Stromal cell of bone marrow (primary cell): ENCODE data around the gene FAP.

Source experiments
- DNase-seq: peaks from one replicate; pipeline ENCODE4 v3.0.0-alpha.2; 2012; ENCODE audit warnings: low read depth

The FAP gene

DNA sequence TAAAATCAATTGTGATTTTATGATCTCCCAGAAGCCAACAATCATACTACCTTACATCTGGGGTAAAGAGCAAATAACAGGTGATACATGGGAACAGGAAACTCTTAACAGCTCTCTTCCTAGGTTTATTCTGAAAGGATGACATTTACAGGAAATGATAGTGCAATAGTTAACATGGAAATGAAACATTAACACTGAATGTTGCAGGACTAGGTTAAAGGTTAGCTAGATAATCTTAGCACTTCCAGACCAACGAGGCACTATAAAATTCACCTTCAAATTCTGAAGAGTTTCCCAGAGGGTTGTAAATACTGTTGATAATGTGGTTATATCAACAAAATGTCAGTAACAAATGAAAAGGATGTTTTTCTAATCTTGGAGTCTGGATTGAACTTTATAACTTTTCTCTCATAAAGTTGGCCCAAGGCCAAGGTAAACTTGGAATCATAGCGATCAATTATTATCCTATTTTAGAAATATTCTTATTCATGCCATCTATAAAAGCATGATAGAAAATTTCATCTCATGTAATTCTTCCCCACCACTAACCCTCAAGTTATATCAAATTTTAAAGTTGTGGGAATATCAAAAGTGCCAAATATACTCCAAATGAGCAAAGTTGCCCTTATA, 58.3 kb downstream of the FAP start:
- no peak for DNase-seq

DNA sequence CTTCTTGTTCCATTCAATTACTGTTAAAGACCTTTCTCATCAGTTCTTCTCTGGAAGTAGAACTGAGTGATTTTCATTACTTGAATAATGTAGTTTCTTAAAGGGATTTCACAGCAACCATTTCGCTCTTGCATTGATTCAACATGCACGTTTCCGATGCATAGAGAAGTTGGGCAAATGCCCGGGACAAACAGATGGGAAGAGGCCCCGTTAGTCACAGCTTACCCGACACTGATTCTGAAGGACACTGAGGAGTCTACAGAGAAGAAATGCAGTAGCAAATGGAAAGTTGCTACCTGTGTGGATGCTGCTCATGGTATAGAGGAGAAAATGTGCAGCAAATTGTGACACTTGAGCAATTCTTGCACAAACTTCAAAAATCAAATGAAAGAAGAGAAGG, 58.9 kb downstream of the FAP start:
- no peak for DNase-seq

DNA sequence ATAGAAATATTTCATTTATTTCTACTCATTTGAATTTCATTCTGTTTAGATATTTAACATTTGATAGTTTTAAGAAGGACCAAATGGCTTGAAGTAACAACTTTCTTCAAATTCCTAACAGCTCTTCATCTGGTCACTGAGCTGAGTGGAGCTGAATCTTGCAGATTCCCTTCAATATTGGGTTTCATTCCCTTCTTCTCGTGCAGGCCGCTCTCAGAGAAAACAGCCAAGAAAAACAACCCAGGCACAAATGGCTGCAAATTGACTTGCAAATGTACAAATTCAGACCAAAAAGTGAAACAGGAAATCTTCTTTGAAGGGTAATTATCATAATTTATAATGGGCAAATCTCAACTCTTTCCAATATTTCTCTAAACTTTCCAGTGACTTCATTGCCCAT, 60.9 kb downstream of the FAP start:
- DNase-seq, result peak; percentile 38

DNA sequence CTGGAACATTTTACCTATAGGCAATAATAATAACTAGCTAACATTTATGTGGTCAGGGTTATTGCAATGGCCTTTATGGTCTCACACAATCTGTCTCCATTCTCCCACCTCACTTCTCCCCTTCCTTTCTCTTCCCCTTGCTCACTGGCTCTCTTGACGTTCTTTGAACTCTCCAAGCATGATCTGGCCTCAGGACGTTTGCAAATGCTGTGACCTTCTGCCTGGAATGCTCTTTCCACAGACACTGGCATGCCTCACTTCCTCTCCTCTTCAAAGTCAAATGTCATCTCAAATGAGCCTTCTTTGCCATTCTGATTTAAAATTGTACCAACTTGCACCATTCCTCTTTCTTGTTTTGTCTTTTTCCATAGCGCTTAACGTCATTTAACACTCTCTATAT, 65.9 kb downstream of the FAP start:
- no peak for DNase-seq

DNA sequence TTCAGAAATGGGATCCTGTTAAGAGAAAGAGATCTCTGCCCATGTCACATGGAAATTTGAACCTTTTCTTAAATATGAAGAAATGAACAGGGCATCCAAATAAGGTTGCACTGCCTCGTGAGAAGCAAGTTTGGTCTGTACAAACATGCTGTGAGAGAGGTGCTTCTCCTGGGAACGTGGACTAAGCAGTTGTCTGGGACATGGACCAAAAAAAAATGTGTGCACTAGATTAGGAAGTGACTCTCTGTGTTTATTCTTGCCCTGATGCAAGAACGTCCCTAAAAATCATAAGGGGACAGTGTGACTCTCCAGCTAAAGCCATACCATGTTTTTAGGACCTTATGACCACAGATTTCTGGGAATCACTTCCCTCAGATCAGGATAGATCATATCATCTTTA, 67.5 kb downstream of the FAP start:
- DNase-seq, result no peak

DNA sequence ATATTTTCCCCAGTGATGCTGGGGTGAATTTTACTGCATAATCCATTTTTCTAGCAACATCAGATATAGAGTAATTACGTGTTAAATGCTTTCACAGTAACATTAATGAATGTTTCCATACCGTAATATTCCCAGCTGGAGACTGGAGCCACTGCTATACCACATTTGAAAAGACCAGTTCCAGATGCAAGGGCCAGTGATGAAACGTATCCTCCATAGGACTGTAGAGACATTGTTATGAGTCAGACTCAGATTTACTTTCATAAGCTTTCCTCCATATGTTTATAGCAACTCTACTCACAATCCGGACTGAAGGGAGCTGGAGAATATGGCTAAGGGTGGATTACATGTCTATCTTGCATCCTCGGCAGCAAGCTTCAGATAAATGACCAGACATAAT, 68.5 kb downstream of the FAP start:
- DNase-seq, result no peak

DNA sequence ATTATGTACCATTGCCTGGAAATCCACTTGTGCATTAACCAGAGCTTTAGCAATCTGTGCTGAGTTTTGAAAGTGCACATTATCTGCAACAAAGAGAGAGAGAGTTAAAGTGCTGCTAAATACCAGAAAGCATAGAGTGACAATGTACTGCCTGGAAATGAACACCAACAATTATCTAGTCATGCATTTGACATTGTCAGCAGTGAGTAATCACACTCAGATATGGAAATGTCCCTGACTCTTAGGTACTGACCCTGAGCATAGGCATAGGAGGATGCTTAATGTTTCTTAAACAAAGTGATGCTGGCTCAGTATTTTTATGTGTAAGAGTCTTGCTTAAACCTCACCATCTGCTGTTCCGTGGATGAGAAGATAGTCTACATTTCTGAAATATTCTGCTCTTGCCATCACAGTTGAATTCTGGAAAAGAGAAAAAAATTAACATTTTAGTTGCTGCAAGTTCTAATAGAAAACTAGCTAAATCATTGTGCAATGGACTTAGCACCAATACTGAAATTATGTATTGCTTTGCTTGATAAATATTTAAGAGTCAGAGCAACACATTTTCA, 70.4 kb downstream of the FAP start:
- DNase-seq, result no peak

DNA sequence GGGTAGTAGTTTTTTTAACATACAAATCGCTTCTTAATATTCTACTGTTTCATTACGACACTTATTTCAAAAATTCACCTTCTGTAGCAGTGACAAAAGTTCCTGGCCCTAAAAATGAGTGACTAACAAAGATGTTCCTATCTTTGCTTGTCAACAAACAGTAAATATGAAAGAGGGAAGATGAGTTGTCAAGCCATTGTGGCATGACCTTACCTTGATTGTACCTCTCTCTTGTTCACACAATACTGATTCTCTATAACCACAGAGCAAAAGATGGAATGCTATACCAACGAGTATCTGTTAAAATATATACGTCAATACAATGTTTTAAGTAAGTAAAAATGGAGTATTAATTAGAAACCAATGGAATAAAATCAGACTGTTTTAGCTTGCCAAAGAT, 76.5 kb downstream of the FAP start:
- DNase-seq, result no peak

DNA sequence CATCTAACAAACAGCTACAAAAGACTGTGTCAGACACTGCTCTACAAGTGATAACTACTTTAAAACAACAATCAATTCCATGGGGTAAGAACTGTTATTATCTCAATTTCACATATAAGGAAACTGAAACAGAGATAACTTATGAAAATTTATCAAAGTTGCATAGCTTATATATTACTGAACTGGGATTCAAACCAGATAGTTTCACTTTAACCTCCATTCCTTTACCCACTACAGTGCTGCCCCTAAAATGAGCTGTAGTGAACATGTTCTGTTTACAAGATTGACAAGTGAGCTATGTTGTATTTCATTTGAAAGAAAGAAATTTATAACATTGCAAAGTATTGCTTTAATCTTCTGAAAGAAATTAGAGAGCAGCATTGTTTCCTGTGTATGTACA, 77.1 kb downstream of the FAP start:
- no peak for DNase-seq

DNA sequence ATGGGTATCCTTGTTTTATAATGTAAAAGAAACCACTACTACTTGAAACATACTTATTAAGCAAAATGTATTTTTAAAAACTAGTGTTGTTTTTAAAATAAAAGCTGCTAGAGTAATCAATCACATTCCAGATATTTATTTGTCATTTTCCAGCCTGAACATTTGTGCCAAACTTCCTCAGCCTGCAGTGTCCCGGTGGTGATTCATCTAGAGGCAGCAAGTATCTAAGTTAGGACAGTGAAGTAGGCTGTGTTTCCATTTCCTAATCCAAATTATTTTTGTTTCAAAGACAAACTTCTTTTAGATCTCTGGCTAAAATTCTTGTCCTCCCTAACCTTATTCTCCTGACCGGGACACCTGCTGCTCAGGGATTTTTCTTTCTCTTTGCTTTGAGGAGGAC, 78.4 kb downstream of the FAP start:
- DNase-seq, result no peak

DNA sequence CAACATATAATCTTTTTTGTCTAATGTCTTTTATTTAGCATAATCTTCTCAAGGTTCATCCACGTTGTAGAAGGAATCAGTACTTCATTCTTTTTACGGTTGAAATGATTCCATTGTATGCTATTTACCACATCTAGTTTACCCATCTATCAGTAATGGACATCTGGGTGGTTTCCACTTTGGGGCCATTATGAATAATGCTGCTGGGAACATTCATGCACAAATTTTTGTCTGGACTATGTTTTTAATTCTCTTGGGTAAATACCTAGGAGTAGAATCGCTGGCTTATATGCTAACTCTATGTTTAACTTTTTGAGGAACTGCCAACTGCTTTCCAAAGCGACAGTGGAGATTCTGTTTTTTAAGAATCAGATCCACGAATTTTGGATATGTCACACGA, 83.8 kb downstream of the FAP start:
- DNase-seq, result no peak

DNA sequence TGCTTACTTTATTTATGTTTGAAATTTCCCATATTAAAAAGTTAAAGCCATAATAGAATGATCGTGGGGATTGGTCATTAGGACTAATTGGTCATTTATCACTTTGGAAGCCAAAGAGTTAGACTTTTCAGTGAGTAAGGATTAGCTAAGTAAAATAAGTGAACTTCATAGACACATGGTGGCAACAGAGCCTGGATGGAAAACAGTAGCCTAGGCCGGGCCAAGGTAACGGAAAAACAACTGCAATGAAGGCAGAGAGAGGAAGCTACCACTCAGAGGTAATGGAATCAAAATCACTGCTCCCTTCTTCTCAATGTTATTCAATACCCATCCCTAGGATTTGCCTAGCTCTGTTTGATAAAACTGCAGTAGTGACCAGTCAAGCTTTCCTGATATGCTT, 87.1 kb downstream of the FAP start:
- DNase-seq, result no peak

DNA sequence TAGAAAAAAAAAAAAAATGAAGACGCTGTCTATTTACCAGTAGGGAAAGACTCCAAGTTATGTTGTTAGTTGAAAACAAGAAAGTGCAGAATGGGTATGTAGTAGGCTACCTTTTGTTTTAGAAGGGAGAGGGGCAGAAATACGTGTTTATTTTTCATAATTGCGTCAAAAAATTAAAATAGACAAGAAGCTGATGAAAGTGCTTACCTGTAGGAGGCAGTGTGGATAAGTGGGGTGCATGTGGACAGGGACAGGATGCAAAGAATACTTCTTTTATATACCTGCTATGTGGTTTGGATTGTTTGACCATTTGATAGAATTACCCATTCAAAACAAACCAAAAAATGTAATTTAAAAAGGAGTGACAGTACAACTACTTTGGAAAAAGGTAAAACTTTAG, 88.2 kb downstream of the FAP start:
- DNase-seq, result no peak

DNA sequence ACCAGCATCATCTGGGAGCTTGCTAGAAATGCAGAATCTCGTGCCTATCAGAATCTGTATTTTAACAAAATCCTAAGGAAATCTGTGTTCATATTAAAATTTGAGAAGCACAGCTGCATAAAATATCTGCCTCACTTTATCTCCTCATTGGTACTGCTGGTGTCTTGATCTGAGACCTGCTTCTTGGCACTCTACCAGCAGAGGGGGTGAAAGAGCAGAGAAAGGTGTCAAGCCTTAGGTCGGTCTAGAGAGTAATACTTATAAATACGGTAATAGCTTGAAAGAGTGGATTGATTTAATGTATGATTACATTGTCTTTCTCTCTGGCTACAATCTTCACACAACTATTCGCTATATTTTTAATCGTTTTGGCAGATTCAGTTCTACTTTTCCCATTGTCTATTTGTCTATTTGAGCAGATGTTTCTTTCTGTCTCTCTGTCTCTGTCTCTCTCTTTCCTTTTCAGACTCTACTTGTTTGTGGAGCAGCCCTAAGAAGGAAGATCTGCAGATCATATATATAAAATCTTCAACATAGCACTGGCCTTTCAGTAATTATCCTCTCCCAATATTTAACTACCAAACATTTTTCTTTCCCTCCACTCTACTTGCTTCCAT, 89.5 kb downstream of the FAP start:
- no peak for DNase-seq

DNA sequence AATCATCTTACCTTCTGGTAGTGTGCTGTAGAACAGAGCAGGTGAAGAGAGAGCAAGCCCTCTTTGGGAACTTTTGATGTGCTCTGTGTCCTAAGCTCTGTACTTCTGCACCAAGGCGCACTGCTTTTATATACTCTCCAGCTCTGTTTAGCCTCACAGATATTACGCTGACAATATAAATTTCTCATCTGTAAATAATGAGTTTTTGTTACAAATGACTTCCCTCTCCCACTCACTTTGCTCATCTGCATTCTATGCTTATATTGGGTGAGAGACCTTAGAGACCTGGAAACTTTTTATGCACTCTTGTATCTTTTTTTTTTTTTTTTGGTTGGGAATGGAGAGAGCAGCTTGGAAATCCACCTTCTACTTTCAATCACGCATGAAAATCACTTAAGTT, 91.1 kb downstream of the FAP start, which contains the start of gene GCG:
Gene GCG (minus strand): TSS at position 101 of the 400 bp plus-strand sequence. CDS start 3,069 bp downstream, outside the sequence.
- no peak for DNase-seq

DNA sequence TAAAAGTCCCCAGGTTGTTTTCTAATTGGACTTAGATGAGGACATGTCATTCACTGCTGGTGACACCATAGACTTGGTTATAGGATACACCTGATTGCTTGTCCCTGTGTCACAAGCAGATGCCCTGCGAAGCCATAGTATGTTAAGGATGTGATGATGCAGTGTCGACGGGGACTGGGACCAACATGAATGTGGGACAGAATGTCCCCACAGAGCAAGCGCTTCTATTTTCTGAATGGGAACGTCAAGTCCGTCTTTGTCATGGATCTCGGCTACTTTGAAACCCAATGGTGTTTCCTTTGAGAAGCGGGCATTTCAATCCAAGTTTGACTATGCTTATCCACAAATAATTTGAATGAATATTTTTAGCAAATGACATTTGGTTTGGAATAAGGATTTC, 93.3 kb downstream of the FAP start:
- no peak for DNase-seq

DNA sequence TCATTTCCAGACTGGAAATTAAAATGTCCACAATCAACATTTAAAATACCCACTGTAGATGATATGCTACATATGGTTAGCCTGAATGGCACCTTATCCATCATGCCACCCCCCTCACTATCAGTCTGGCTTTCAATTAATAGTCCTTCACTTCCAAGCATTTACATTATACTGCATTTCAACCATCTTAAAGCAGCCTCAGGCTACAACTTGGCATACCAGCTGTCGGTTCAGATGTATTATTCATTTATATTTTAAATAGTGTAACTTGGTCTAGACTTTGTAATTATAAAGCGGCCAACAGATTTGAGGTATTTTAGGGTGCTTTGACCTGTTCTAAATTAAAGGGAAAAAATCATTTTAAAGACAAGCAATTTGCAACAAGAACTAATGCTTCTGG, 93.8 kb downstream of the FAP start:
- DNase-seq, result no peak

DNA sequence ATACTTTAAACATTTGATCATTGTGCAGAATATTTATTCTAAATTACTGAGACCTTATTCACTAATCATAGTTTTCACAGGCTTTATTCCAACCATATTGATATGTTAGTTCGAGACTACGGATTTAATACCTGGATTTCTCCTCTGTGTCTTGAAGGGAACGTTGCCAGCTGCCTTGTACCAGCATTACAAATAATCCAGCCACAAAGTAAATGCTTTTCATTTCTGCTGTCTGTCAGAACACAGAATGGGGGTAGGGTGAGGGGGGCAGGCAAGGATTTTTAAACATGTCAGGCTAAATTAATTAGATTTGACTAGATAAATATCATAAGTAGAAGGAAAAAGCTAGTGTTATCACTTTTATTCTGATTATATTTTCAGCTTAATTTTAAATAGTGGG, 94.3 kb downstream of the FAP start:
- no peak for DNase-seq

DNA sequence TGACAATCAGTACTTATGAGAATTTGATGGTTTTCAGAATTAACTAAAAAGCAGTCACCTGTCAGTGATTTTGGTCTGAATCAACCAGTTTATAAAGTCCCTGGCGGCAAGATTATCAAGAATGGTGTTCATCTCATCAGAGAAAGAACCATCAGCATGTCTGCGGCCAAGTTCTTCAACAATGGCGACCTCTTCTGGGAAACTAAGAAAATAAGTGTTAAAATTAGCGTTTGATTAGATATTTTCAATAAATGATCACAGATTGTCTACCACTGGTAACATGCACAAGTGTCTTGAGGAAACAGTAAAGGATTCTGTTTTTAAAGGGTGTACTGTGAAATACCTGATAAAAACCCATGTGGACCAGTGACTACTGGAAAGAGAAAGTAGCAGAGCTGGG, 99.3 kb downstream of the FAP start:
- no peak for DNase-seq

DNA sequence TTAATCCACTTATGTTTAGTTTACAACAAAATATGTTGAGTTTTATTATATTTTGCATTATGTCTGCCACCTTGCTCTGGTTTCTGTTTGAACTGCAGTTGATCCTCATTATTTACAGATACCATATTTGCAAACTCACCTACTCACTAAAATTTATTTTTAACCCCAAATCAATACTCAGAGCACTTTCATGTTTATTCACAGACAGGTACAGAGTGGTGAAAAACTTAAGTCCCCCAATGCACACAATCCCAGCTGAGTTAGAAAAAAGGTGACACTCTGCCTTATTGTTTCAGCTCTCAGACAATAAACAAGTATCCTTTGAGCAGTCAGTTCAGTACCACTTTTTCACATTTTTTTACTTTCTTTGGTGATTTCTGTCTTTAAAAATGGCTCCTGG, 104.9 kb downstream of the FAP start:
- no peak for DNase-seq

DNA sequence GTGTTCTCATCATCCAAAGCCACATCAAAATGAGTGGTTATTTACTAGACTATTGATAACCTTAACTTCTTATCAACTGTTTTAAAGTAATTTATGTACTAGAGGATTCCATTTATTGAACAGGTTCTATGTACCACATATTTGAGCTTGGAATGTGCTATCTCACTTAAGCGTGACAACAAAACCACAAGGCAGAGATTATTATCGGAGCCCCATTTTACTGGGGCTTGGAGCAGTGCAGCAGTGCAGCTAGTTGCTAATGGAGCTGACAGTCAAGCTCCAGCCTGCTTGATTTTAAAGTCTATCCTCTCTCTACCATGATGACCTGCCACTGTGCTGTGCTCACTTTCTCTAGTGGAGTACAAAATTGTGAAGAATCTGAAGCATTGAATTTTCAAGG, 115.8 kb downstream of the FAP start:
- no peak for DNase-seq

DNA sequence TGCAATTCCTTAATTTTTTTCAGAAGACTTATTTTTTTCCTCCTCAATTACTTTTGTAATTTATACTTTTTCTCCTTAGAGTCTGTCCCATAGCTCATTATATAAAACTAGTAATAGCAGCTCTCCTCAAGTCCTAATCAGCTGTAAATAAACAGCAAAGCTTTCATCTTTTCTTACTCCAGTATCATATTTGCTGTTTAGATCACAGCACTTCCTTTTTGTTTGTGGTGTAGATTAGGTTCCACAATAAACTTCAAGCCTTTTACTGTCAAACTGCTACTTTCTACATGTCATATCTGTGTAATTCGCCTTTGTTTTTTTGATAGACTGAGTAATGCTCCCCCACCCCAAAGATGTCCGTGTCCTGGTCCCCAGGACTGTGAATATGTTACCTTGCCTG, 116.7 kb downstream of the FAP start:
- no peak for DNase-seq

DNA sequence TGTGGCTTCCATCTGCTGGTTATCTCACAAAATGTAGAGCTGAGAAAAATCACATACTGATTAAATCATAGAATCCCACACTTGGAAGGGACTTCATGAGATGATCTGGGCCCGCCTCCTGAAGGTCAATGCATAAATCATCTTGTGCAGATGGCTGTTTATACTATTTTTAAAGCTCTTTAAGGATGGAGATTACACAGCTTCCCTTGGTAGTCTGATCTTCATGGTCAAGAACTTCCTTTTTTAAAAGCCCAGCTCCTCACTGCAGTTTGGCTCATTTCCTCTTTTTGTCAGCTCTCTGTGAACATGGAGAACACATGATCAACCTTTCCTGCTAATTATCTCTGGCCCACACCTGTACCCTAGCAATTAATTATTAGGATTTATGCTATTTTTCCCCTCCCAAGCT, 117.1 kb downstream of the FAP start:
- no peak for DNase-seq

DNA sequence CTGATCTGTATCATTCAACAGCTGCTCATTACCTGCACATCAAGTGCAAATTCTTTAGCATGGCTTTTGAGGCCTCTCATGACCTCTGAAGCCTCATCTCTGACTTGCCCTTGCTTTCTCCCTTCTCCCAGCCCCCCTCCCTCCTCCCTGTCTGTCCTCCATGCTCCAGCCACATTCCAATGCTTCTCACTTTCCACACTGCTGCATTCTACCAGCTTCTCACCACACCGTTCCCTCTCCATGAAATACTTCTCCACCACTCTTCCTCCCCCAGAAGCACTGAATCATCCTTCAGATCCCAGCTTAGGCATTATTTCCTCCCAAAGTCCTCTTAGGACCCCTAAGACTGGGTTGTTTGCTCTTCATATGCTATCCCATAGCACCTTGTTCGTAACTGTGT, 118.1 kb downstream of the FAP start:
- DNase-seq, result no peak
